OCI-M2 (cell line): ENCODE results near the gene CAMTA1.

Source experiments
- DNase-seq: peaks from one replicate; lab custom pipeline; 2025; ENCODE audit not compliant: unreplicated experiment; lab: John Stamatoyannopoulos, UW

CAMTA1 gene

DNA sequence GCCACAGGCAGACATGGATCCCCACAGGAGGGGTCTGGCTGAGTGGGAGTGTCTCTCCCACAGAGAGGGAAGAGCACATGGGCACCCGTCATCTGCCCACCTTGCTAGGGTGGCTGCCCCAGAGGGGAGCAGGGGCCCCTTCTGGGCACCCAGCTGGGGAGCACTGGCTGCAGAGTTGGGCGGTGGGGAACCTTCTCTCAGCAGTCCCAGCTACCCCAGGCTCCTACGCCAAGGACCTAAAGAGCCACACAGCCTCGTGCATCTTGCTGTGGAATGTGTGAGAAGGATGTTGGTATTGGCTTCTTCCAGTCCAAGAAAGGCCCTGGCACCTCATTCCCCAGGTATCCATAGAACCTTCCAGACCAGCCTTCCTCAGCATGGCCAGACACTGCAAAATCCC lies 735.2 kb downstream of the CAMTA1 start:
- DNase-seq, result no peak

DNA sequence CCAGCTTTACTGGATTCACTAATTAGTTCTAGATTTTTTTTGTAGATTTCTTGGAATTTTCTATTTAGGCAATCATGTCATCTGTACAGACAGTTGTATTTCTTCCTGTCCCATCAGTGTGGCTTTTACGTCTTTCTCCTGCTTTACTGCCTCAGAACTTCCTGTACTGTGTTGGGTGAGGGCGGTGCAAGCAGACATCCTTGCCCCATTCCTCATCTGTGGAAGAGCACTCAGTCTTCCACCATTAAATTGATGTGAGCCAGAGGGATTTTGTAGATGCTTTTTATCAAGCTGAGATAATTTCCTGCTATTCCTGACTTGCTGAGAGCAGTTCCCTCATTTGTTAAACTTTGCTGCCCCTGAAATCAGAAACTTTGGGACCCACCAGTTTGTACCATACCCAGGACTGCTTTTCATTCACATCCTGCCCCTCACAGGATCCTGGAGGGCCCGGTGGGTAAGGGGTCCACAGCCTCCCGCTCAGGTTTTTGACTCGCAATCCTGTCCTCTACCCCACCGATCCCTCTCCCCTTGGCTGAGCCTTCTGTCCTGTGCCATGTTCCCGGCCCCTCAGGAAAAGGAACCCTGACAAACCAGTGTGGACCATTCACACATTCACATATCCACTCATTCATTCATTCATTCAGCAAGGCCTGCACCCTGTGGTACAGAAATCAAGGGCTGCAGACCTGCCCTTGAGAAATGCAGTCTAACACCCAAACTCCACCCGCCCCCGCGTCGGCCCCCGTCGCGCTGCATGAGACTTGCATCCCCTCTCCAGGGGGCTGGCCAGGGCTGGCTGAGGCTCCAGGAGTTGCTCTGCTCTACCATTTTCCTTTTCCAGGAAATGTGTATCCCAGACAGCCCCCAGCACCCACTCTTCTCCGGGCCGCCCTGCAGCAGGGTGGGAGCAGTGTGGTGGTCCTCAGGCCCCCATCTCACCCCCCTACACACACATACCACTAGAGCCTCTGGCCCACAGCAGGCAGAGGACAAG lies 739.4 kb downstream of the CAMTA1 start:
- DNase-seq, result no peak

DNA sequence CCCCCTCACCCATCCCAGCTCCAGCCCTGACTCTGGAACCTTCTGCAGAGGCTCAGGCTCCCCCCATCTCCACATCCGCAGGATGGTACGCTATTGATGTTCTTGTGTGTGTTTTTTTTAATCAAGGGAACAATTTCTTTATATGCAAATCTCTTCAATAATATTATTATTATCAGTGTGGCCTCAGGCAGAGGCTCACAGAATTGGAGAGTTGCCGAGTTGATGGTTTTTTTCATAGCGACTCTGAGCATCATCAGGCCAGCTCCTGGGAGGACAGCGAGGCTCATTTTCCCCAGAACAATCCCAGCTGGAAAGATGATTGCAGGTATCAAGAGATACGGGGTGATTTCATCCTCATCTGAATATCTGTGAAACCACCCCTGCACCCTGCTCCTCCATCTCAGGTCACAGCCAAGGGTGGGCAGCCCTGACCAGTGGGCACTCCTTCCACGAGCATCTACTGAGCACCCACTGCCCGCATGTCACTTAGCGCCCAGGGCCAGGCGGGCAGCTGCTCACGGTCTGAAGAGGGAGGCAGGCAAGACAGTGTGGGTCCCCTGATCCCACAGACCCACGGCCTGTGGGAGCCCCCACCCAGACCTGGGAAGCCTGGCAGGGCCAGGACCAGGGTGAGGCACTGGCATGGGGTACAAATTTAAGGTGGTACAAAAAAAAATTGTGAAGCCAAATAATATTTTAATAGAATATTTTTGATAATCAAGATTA lies 740.2 kb downstream of the CAMTA1 start:
- no peak for DNase-seq

DNA sequence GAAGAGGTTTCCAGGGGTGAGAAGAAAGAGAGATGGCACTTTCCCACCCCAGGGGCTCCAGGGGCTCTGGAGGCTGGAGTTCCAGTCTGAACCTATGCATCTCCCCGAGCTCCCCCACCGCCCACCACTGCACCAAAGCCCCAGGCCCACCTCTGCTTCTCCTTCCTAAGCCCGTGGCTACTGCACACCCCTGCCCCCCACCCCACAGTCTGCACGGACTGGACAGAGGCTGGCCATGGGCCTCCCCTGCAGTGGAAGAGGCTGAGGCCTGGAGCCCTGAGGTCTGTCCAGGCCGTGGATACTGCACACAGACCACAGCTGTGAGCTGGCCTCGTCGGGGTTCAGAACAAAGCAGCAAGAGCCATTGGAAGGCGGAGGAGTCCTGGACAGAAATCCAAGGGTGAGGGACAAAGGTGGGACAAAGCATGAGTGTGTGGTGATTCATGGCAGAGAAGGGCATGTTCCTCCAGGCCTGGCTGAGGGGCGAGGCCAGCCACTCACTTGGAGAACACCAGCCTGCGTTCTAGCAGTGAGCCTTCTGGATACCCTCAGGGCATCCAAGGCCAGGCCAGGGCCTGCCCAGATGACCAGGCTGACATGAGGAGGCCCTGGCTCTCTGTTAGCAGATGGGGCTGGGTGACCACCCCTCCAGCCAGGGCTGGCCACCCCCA lies 741.1 kb downstream of the CAMTA1 start:
- DNase-seq, result no peak

DNA sequence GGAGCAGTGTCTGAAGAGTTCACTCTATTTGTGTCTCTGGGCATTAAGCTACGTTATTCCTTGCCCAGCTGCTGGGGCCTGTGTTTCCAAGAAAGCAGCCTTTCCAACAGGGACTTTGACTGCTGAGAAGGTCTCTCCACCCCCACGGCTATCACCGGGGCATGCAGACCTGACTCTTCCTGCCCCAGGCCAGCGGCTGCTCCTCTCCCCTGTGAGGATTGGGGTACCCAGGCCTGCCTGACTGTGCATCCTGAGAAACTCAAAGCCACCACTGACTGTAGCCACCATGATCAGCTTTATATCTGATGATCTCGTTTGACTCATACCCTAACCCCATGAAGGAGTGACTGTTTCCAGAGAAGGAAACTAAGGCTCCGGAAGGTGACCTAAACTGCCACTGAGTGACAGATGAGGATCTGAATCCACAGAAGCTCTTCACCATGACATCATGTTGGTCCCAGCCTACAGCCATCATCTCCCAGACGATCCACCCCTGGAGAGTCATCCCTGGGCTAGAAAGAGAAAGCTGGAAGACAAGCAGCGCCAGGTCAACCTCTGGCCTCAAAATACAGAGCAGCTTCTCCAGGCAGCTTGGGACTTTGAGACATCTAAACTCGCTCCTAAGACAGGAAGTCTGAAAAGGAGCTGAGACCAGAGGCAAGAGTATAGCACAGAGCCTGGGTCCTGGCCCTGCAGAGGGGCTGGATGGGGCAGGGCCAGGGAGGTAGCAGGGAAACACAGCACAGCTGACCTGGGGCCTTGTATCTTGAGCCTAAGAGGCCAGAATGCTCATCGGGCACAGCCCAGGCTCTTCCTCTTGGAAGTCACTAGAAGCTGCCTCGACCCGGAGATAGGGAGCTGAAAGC lies 741.8 kb downstream of the CAMTA1 start:
- no peak for DNase-seq

DNA sequence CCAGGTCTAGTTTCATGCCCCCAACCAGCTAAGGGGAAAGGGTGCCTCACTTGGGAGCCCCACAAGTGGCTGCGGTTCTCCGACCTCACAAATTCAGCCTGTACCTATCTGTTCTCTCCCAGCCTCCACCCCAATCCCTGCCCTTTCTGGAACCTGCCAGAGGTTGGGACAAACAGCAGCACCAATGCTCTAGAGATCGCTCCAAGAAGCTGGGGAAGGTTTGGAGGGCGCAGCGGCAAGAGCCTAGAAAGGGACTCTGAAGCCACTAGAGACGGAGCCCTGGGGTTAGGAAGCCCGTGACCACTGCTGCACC lies 742.4 kb downstream of the CAMTA1 start:
- DNase-seq, result no peak

DNA sequence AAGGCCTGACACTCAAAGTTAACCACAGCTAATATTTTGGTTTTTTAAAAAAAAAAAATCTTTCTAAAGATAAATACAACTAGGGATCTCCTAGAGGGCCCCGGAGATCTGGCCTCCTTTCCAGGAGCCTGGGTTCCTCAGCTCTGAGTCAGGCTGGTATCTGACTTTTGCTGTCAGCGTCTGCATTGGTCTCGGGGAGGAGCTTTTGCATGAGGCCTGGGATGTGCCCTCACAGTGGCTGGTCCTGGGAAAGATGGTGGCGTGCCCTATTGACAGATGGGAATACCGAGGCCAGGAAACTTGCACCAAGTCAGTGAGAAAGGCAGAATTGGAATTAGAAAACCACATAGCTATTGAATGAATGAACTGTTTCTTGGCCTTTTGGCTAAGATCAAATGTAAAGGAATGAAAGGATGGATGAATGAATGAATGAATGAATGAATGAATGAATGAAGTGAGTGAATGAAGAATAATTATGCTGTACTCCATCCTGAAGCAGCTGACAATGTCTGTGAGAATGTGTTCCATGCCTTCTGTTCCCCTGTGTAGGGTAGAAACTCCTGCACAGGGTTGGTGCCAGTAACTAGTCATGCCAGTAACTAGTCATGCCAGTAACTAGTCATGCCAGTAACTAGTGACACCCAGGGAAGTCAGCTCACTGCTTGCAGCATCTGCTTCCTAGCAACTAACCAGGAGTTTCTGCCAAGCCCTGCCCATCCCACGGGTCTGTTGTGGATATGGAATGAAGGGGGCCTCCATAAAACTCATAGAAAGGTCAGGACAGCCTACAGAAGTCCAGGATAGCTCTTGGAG lies 743.3 kb downstream of the CAMTA1 start:
- no peak for DNase-seq

DNA sequence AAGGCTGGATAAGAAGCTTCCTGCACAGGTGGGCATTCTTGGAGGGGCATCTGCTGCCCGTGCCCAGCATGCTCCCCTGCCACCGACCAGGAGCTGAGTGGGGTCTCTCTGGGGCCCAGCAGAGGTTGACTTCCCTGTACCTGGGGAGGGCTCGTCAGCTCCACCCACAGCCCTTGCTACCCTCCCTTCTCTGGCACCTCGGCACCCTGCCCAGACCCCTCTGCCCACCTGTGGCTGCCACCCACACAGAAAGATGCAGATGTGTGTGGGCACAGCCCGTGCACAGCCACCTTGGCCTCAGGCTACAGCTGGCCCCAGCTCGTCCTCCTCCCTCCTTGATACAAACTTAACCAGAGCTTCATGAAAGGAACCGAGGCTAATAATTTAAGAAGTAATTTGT lies 744.7 kb downstream of the CAMTA1 start:
- no peak for DNase-seq

DNA sequence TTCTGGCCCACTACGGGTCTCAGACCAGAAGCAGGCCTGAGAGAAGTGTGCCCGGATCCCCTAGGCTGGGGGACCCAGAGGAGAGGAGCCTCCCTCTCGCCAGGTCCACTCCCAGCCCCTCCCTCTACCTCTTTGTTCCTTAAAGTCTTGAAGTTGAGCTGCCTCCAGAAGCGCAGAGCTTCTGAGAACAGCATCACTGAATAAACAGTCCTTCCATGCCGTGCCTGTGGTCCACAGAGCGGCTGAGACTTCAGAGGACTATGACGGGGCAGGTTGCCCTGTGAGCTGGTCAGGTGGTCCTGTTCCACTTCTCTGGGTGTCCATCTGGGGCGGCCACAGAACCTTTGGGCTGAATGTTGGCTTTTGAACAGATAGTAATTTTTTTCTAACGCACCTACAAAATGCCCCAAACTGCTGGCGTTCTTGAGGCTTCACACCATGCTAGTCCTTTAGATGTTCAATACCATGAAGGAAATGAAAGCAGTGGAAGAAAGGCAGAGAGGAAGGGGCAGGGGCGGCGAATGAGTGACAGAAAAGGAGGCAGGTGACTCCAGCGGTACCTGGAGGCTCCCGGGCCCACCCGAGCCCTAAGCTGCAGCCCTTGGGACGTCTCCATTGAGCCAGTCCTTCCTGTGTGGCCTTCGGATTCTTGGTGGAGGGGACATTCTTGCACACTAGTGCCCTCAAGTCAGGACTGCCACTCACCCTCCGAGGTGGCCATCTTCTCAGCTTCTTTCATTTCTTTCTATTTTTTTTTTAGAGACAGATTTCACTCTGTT lies 746.5 kb downstream of the CAMTA1 start:
- no peak for DNase-seq

DNA sequence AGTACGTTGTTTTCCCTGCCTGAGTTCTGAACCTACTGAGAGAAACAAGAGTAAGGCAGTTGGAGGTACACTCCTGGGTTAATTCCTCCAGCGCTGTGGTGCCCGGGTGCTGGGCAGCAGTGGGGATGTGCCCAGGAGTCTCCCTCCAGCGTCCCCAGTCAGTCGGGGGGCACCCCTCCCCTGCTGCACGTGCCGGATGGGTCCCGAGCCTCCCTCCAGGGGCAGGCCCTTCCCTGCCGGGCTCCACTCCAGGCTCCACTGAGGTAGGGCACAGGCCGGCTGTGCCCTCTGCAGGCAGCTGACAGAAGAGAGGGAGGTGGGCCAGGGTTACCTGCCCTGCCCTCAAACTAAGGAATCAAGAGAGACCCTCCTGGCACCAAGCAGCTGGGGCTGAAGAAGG lies 747.8 kb downstream of the CAMTA1 start:
- DNase-seq, result no peak

DNA sequence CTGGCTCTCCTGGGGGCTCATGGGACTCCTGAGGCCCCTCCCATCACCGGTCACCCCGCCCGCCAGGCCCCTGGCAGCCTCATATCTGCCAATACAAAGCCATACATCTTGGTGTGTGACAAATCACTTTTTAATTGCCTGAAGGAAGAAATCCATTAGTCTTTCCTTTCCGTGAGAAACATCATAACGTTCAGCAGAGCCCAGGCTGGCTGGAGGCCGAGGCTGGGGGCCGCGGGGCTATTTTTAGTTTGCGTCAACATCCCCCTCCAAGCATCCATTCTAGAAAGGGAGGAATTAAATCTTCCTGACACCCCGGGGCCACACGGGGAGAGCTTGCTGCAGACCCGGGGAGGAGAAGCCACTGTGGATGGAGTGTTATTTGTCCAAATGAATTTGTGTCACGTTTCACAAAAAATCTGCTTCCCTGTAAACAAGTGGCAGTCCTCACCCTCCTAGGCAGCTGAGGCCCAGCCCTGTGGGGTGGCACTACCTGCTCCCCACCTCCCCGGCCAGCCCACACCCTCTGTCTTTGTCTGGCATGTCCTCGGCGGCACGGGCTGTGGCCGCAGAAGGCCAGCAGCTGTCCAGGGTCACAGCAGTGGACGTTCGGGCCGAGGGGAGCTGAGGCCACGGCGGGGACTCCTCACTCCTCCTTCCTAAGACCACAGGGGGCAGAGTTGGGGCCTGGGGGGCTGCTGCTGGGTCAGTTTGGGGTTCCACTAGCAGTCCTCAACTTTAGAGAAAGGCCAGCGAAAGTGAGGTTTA lies 749.0 kb downstream of the CAMTA1 start:
- DNase-seq, result no peak

DNA sequence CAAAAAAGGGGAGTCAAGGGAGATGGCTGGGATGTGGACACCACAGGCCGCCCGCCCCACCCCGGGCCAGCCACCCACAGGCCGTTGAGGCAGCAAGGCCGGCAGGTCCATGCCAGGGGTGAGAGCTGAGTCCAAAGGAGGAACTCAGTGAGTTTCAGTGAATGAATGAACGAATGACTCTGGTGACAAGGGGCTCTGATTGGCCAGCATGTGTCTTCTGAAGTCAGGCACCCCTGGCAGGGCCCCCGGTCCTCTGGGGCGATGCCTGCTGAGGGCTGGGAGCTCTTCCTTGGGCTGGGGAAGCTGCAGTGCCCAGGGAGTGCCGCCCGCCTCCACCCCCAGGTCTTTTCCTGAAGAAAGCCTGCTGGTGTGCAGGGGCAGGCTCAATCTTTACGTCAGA lies 749.8 kb downstream of the CAMTA1 start:
- no peak for DNase-seq

DNA sequence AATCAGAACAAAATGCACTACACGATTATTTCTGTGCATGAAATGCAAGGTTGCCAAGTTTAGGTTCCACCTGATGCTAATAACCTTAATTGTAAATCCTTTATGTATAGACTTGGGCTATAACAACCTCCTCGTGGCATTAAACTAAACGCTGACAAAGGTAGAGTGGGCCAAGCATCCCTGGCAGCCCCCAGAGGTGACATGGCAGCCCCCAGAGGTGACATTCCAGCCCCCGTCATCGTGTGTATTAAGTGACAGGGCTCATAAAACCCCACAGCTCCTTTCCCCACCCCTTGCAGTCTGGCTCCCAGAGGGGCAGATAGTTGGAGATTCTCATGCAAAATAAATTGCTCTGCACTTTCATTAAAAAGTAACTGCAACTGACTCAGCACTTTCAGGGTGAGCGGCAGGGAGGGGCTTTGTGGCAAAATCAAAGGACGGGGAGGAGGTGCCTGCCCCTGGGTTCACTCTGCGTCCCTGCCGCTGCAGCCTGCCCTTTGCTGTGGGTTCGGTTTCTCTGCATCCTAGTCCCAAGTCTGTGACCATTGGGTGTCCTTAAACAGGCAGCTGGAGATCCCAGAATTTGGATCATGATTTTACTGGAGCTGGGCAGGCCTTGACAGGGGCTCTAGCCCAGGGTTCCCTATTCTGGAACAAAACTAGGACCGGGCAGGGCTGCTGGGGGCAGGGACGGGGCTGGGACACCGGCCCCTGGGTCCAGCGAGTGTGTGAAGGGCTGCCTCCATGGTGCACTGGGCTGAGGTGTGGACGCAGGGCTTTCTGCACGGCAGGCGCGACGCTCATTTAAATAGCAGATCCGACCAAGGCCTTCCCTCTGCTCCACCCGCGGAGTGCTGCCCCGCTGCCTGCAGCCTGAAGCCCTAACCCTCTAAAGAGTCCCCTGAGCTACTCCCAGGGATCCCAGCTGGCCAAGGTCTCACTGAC lies 751.0 kb downstream of the CAMTA1 start:
- DNase-seq, result no peak

DNA sequence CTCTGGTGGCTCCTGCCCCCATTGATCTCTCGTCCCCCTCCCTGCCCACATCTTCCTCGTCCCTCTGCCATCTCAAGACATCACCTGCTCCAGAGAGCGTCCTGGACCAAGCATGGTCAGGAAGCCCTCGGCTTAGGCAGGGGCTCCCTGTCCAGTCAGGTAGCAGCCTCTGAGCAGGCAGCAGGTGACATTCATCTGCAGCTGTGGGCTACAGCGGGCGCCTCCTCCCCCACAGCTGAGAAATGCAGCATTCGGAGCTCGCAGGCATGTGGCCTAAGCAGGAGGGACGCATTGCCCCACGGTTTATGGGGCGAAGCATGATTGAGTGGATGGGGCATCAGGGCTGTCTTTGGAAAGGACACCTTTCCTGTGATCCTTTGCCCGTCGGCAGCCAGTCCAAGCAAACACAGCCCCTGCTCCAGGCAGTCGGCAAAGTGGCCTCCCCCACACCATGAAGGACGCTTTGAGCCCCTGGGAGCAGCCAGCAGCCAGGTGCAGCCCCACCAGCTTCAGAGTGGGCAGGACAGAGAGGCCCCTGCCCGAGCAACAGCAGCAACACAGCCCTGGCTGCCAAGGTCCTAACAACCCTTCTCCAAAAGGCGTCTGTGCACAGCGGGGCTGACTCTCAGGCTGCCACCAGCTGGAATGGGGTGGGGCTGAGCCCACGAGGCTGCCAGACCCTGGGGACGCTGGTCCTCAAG lies 751.8 kb downstream of the CAMTA1 start:
- no peak for DNase-seq

DNA sequence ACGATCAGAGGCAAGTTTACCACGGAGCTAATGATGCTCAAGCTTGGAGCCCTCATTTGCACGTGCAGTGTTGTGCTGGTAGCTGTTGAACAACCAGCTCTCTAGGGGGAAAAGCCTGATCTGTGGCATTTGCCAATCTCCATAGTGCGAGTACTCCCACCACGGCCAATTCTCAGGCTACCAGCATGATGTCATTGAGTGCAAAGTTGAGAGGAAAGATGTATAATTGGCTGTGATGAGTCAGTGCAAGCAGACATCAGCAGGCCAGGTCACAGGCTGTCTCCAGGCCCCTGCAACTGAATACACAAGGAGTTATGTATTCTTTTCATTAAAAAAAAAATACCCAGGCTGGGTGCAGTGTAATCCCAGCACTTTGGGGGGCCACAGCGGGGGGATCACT lies 752.8 kb downstream of the CAMTA1 start:
- no peak for DNase-seq

DNA sequence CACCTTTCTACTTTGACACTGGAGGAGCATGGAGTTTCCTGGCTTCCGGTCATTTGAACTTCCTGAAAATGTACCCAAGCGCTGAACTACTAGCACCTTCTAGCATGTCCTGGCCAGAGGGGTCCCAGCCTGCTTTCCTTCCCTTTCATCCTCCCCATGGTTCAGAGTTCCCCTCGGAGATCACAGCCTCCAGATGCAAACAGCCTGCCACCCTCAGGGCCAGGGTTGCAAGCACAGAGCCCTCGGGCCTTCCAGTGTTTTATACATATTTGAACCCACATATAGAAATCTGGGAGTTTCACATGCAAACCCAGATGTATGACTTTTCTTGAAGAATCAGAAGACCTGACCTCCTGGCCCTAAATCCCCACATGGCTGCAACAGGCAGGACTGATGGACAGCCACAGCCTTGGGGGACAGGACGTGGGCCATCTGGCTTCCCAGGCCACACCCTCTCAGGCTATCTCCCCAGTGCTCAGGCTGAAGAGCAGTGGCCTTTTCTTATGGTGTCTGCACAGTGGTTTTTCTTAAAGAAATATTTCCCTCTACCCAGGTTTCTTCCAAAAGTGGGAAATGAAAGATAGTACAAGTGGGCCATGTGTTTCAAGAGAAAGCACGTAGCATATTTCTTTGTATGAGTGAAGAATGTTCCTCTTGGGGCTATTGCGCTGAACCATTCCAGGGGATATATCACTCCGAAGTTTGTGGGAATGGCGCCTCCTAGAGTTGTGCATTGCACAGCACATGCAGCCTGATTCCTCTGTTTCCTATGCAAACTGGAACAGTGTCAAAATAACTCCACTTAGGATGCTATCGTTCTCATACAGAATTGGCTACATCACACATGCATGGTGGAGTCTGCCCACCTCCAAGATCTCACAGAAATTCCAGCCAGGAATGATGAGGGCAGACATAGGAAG lies 753.9 kb downstream of the CAMTA1 start:
- no peak for DNase-seq
